Measurements from ENCODE around the gene ZNF346. TPM values are rescaled to one million over a fixed set of nuclear protein-coding genes. Genes with fewer than 3 reads are reported as not detected.
A peak's percentile ranks its signal among the peaks of the same experiment; 100 is the strongest.

The ZNF346 gene
- total and polyA plus RNA-seq, 2 of the 13 experiments (the other 11 are each of a cell fraction or from before 2014, with no cell fraction given), result 8.6 to 19.4 TPM

DNA sequence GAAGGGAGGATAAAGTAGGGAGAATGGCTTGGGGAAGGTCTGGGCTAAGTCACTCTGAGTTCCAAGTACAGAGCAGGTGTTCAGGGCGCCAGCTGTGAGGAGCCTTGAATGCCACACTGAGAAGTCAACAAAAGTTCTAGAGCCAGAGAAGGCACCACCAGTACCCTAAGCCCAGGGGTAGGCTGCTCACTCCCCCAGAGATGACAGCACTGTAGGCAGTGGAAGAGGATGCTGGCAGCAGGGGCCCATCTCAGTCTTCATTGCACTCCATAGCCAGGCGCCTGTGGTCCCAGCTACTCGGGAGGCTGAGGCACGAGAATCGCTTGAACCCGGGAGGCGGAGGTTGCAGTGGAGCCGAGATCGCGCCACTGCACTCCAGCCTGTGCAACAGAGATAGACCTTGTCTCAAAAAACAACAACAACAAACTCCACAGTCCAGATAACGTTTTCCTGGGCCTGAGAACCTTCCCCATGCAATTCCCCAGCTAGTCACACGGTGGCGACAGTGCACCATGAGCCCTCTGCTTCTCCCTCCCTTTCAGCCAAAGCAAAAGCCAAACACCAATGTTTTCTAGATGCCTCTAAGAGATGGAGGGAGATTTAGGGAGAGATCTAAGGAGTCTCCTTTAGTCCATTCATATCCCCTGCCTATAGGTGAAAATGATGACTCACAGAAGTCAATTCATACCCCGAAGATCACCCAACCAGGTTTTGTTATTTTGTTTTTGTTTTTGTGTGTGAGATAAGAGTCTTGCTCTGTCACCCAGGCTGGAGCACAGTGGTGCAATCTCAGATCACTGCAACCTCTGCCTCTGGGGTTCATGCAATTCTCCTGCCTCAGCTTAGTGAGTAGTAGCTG is 91.3 kb downstream of the ZNF346 start (continued):
- TF ChIP-seq, protein P1, sequence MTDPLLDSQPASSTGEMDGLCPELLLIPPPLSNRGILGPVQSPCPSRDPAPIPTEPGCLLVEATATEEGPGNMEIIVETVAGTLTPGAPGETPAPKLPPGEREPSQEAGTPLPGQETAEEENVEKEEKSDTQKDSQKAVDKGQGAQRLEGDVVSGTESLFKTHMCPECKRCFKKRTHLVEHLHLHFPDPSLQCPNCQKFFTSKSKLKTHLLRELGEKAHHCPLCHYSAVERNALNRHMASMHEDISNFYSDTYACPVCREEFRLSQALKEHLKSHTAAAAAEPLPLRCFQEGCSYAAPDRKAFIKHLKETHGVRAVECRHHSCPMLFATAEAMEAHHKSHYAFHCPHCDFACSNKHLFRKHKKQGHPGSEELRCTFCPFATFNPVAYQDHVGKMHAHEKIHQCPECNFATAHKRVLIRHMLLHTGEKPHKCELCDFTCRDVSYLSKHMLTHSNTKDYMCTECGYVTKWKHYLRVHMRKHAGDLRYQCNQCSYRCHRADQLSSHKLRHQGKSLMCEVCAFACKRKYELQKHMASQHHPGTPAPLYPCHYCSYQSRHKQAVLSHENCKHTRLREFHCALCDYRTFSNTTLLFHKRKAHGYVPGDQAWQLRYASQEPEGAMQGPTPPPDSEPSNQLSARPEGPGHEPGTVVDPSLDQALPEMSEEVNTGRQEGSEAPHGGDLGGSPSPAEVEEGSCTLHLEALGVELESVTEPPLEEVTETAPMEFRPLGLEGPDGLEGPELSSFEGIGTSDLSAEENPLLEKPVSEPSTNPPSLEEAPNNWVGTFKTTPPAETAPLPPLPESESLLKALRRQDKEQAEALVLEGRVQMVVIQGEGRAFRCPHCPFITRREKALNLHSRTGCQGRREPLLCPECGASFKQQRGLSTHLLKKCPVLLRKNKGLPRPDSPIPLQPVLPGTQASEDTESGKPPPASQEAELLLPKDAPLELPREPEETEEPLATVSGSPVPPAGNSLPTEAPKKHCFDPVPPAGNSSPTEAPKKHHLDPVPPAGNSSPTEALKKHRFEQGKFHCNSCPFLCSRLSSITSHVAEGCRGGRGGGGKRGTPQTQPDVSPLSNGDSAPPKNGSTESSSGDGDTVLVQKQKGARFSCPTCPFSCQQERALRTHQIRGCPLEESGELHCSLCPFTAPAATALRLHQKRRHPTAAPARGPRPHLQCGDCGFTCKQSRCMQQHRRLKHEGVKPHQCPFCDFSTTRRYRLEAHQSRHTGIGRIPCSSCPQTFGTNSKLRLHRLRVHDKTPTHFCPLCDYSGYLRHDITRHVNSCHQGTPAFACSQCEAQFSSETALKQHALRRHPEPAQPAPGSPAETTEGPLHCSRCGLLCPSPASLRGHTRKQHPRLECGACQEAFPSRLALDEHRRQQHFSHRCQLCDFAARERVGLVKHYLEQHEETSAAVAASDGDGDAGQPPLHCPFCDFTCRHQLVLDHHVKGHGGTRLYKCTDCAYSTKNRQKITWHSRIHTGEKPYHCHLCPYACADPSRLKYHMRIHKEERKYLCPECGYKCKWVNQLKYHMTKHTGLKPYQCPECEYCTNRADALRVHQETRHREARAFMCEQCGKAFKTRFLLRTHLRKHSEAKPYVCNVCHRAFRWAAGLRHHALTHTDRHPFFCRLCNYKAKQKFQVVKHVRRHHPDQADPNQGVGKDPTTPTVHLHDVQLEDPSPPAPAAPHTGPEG (CRISPR knock-in tag; IDR thresholded peaks at IDR 0.05), result no peak
- TF ChIP-seq ZNF616 (CRISPR knock-in tag; IDR thresholded peaks at IDR 0.05; ENCODE audit: low read depth), result no peak
- TF ChIP-seq MXI1 (IDR thresholded peaks at IDR 0.05; ENCODE audit: borderline replicate concordance, low read depth, low read length), result peak; percentile 59; the same call in 1 of the 3 replicates
- TF ChIP-seq, protein P2, sequence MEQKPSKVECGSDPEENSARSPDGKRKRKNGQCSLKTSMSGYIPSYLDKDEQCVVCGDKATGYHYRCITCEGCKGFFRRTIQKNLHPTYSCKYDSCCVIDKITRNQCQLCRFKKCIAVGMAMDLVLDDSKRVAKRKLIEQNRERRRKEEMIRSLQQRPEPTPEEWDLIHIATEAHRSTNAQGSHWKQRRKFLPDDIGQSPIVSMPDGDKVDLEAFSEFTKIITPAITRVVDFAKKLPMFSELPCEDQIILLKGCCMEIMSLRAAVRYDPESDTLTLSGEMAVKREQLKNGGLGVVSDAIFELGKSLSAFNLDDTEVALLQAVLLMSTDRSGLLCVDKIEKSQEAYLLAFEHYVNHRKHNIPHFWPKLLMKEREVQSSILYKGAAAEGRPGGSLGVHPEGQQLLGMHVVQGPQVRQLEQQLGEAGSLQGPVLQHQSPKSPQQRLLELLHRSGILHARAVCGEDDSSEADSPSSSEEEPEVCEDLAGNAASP (CRISPR knock-in tag; IDR thresholded peaks at IDR 0.05; ENCODE audit: borderline replicate concordance), result 0 out of 2 replicates have a peak, but pooled peaks have one; percentile 12
- TF ChIP-seq IKZF1 (IDR thresholded peaks at IDR 0.05), result no peak
- TF ChIP-seq, protein P3, sequence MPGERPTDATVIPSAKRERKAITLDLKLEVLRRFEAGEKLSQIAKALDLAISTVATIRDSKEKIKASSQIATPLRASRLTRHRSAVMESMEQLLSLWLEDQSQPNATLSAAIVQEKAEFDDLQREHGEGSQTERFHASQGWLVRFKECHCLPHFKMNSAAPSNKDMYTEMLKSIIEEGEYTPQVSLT (CRISPR knock-in tag; IDR thresholded peaks at IDR 0.05; ENCODE audit: borderline replicate concordance, low read depth), result no peak
- no peak for TF ChIP-seq TAF15 (IDR thresholded peaks at IDR 0.05; ENCODE audit: low read depth, low read length, poor library complexity, severe bottlenecking)
- TF ChIP-seq, protein P4, sequence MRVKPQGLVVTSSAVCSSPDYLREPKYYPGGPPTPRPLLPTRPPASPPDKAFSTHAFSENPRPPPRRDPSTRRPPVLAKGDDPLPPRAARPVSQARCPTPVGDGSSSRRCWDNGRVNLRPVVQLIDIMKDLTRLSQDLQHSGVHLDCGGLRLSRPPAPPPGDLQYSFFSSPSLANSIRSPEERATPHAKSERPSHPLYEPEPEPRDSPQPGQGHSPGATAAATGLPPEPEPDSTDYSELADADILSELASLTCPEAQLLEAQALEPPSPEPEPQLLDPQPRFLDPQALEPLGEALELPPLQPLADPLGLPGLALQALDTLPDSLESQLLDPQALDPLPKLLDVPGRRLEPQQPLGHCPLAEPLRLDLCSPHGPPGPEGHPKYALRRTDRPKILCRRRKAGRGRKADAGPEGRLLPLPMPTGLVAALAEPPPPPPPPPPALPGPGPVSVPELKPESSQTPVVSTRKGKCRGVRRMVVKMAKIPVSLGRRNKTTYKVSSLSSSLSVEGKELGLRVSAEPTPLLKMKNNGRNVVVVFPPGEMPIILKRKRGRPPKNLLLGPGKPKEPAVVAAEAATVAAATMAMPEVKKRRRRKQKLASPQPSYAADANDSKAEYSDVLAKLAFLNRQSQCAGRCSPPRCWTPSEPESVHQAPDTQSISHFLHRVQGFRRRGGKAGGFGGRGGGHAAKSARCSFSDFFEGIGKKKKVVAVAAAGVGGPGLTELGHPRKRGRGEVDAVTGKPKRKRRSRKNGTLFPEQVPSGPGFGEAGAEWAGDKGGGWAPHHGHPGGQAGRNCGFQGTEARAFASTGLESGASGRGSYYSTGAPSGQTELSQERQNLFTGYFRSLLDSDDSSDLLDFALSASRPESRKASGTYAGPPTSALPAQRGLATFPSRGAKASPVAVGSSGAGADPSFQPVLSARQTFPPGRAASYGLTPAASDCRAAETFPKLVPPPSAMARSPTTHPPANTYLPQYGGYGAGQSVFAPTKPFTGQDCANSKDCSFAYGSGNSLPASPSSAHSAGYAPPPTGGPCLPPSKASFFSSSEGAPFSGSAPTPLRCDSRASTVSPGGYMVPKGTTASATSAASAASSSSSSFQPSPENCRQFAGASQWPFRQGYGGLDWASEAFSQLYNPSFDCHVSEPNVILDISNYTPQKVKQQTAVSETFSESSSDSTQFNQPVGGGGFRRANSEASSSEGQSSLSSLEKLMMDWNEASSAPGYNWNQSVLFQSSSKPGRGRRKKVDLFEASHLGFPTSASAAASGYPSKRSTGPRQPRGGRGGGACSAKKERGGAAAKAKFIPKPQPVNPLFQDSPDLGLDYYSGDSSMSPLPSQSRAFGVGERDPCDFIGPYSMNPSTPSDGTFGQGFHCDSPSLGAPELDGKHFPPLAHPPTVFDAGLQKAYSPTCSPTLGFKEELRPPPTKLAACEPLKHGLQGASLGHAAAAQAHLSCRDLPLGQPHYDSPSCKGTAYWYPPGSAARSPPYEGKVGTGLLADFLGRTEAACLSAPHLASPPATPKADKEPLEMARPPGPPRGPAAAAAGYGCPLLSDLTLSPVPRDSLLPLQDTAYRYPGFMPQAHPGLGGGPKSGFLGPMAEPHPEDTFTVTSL (CRISPR knock-in tag; IDR thresholded peaks at IDR 0.05; ENCODE audit: borderline replicate concordance), result no peak
- no peak for TF ChIP-seq CBX1 (IDR thresholded peaks at IDR 0.05; ENCODE audit: low read depth)
- TF ChIP-seq ZNF432 (CRISPR knock-in tag; IDR thresholded peaks at IDR 0.05; ENCODE audit: borderline replicate concordance), result no peak
- no peak for TF ChIP-seq CENPT (CRISPR knock-in tag; IDR thresholded peaks at IDR 0.05; ENCODE audit: low read depth)
- no peak for TF ChIP-seq XBP1 (CRISPR knock-in tag; IDR thresholded peaks at IDR 0.05)
- TF ChIP-seq ZBTB7A (CRISPR knock-in tag; IDR thresholded peaks at IDR 0.05), result no peak
- TF ChIP-seq, protein P5, sequence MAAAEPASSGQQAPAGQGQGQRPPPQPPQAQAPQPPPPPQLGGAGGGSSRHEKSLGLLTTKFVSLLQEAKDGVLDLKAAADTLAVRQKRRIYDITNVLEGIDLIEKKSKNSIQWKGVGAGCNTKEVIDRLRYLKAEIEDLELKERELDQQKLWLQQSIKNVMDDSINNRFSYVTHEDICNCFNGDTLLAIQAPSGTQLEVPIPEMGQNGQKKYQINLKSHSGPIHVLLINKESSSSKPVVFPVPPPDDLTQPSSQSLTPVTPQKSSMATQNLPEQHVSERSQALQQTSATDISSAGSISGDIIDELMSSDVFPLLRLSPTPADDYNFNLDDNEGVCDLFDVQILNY (CRISPR knock-in tag; conservative IDR thresholded peaks at IDR 0.05), result no peak
